SH-SY5Y (cell line): ENCODE measurements around the gene LARGE1.

Experiments used
- GATA2 ChIP-seq: IDR thresholded peaks from 2 replicates; pipeline ENCODE4 v1.6.1; 2011; ENCODE audit warnings: mild to moderate bottlenecking, low read depth, low read length
- GATA3 ChIP-seq: IDR thresholded peaks from 2 replicates; pipeline ENCODE4 v1.6.1; 2011; ENCODE audit warnings: low read depth, mild to moderate bottlenecking, low read length, moderate library complexity

DNA sequence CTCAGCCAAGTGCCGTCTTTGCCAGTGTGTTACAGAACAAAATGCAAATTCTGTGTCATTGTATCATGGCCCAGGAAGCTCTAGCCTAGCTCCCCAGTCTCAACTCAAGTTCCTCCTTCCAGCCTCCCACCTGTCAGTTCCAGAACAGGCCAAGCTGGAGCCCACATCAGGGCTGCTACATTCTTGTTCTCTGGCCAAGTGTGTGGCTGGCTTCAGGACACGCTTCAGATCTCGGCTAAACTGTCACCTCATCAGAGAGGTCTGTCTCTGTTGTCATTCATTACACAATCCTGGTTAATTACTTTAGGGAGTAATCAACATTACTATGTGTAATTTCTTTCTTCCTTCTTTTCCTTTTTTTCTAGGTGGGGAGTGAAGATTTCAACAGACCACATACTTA is 515.1 kb downstream of the LARGE1 start:
- TF ChIP-seq GATA2, result no peak
- TF ChIP-seq GATA3, result no peak
